Kasumi-1 (cell line): ENCODE data around the gene EMP1.

ENCODE experiments used
- DNase-seq, 2 experiments: peaks; one replicate each; lab custom pipeline; 2025; lab: John Stamatoyannopoulos, UW

EMP1 gene

DNA sequence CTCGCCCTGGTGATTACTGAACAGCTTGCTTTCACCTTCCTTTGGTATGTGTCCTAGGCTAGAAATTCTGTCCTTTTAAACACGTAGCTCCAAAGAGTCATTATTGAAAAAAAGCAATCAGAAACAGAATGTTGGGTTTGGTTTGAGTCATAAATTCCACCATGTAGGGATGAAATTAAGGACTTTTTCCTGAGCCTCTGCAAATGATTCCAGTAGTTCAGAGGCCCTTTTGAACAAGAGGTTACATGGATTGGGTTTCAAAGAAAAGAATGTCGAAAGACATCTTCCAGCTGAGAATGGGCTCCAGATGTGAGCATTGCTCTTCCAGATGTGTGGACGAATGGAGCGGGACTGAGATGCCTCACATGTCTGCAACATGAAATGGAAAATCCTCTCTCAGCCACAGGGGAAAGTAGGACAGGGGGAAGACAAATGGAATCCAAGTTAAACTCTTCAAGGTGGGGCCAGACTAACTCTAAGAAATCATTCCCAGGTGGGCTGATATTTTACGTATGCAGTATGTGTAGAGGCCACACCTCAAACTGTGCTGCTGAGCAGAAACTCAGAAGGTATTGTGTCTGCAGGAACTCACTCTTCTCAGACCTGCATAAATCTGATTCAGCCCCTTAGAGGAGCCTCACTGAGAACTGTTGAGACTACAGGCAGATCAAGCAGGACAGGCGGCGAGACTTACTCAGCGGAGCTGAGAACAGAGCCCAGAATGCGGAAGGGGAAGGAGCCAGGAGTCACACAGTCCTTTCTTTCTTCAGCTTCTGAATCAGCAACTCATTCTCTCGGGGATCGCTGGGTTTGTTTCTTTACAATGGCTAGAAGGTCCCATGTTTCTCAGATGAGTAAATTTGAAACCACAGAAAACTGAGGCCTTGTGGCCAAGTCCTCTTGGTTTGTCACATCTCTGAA, 23.3 kb upstream of the EMP1 start:
- no peak for DNase-seq

- DNase-seq: no peak
These were observed 21.0 kb upstream of the EMP1 start for GRCh38 chr12:13175499-13175898.

- no peak for DNase-seq
These were observed 20.3 kb upstream of the EMP1 start for GRCh38 chr12:13176256-13176655.

- no peak for DNase-seq
These were observed 19.2 kb upstream of the EMP1 start for GRCh38 chr12:13177373-13177772.

GRCh38 chr12:13177906-13178305, 18.6 kb upstream of the EMP1 start:
- no peak for DNase-seq

DNA sequence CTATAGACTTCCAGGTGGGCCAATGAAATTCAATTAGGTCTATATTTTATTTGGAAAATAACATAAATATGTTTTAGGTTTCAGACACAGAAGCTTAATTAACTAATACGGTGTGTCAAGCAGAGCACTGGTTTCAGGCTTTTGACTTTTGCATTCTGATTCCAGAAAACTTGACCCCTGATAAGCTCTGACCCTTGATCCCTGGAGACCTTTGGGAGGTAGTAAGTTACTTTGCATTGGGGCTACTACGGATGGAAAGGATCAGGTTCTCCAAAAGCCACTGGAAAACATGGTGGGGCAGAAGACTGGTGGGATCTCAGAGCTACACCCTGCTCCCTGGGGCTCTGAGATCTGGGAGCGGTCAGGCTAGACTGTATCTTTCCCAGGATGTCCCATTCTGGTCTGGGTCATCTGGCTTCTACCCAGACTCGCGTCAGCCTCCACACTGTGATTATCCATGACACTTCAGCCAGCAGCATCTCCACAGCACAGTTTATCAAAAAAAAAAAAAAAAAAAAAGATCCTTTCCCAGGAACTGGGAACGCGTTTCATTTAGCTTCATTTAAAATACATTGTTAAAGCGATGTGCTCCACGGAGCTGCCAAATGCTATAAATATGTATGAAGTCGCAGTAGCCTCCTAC, 17.8 kb upstream of the EMP1 start:
- no peak for DNase-seq

DNA sequence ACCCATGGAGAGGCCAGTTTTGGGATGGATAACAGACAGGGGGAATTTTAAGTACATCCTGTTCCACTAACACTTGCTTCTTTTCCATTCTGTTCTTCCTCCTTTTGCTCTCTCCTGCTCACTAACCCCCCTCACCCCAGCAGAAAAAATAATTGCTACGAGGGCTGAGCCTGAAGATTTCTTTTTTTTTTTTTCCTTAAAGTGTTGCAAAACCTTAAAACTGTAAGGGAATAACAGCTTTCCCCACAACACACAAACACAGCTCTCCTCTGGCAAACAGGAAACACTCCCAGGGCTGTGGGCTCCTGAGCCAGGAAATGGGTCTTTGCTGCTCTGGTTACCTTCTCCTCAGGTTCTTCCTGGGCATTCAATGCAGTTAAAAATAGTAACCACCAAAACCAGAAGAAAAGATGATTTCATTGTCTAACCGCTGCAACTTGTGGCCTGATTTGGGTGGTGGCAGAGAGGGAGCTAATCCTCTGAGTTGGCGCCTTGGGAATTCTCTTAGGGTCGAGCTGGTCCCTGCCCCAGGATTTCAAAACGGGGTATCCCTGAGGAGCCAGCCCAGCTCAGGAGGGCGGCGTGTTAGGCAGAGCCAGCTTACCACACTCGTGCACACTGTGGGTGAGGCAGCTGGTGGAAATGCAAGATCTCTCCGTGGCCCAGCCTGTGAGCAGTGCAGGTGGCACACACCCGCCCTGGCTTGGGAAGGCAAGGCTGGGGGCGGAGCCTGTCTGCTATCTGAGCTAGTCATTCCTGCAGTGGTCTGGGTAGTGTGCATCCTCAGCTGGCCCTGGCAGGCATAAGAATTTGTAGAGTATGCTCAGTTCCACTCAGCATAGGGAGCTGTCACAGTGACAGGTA, 17.1 kb upstream of the EMP1 start:
- DNase-seq: peak; percentile 35 to 52

DNA sequence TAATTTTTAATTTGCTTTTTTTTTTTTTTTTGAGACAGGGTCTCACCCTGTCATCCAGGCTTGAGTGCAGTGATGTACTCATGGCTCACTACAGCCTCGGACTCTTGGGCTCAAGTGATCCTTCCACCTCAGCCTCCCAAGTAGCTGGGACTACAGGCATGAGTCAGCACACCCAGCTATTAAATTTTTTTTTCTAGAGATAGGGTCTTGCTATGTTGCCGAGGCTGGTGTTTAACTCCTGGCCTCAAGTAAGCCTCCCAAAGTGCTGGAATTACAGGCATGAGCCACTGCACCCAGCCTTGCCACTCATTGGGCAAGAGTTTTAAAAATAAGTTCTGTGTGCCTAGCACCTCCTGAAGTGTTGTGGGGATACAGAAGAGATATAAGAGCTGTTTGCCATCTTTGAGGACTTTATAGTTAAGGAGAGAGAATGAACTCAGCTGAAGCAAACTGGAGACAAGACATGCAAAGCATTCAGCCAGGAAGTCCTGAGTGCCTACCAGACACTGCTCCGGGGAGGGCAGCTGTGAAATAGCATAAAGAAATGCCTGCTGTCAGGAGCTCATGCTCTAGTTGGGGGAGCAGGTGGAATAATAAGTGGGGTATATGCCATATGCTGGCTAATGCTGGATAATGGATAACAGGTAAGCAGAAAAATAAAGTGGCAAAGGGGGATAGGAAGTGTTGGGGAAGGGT, 15.0 kb upstream of the EMP1 start:
- DNase-seq: no peak

DNA sequence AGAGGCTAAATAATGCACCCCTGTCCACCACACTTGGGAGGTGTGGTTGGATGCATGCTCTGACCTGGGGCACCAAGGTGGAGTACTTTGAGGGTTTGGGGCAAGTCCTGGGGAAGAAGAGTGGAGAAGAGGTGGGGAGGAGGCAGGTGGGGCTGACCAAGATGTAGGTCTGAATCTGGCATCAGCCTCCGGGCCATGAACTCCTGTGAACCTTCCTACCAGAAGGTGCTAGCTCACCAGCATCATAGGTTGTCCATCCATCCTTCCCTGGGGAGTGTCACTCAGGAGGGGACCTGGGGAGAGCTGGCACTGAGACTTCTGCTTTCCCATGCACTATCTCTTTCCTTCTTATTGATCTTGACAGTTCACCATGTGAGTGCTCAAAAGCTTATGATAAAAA, 13.6 kb upstream of the EMP1 start:
- DNase-seq: no peak

DNA sequence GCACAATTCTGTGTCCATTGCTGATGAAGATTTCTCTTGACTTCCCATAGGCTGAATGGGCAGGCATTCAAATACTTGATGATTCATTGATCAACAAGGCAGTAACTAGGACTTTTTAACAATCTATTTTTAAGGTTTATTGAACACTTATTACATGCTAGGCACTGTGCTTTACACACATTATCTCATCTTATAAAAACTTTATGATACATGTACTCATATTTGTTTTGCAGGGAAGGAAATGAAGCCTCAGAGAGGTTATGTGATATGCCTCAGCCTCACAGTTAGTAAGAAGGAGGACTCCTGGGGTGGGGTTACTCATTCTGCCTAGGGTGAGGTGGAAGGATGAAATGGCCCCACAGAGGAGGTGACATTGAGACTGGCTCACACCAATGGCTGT, 12.9 kb upstream of the EMP1 start:
- DNase-seq: no peak

DNA sequence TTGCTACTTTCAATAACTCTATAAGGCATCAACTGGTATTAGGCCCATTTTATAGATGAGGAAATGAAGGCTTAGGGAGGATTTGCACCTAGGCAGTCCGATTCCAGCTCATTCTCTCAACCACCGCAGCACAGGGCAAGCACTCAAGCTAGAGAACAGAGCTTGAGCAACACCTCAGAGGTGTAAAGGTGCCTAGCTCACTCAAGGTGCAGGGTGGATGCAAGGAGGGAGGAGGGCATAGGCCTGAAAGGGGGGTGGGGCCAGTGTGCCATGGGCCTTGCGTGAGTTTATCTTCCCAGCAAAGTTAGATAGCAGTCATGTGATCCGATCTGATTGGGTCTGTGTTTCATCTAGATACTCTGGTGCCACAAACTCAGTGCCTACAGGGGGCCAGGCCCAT, 10.2 kb upstream of the EMP1 start:
- no peak for DNase-seq

DNA sequence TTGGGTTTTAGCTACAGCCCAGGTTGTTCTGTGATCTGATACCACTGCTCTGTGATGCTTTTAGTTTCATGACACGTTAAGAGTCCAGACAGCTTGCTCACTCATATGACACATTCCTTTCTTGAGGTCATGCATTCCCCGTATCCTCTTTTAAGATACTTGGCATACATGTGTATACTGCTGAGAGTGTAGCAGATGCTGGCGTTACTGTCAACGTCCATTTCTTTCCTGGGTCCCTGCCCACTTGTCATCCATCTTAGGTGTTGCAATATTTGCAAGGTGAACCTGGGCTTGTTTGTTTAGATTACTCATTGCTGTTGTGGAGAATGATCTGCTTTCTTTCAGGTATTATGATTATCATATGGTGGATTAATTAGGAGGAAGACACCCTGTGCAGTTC, 9.1 kb upstream of the EMP1 start:
- no peak for DNase-seq

- no peak for DNase-seq
These were observed 7.3 kb upstream of the EMP1 start for GRCh38 chr12:13189264-13189663.

GRCh38 chr12:13190275-13190674, 6.3 kb upstream of the EMP1 start:
- DNase-seq: no peak

DNA sequence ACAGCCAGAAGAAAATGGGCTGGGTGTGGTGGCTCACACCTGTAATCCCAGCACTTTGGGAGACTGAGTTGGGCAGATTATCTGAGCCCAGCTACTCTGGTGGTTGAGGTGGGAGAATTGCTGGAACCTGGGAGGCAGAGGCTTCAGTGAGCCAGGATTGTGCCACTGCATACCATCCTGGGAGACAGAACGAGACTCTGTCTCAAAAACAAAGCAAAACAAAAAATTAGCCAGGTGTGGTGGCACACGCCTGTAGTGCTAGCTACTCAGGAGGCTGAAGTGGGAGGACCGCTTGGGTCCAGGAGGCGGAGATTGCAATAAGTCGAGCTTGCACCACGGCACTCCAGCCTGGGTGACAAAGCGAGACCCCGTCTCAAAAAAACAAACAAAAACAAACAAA, 3.8 kb upstream of the EMP1 start:
- DNase-seq: no peak

- DNase-seq: no peak
These were observed 2.9 kb upstream of the EMP1 start for GRCh38 chr12:13193505-13194231.

DNA sequence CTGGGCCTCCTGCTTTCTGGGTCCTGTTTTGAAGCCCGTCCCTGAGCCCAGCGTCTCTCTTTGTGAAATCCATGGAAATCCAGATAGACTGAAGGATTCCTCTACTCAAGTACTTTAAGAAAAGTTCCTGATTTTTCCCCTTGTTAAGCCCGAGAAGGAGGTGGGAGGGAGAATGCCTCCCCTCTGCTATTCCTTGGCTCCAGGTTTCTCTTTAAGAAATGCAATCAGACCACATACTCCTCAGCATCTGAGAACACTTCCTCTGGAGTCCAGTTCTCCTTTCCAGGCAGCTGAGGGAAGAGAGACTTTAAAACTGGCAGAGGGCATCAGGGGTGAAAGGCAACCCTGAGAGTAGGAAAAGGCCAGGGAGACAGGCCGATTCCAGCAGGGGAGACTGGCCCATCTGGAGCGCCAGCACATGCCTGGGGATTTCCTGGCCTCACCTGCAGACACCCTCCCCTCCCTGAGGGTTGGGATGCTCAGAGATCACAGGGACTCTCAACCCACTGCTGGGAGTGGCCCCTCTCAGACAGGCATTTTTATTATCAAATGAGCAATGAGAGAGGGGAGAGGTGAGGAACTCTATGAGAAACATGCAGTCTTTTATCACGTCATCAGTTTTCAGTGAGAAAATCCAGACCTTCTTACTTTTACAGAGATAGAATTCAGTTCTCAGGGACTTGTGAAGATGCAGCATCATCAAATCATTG, 2.0 kb upstream of the EMP1 start:
- no peak for DNase-seq

DNA sequence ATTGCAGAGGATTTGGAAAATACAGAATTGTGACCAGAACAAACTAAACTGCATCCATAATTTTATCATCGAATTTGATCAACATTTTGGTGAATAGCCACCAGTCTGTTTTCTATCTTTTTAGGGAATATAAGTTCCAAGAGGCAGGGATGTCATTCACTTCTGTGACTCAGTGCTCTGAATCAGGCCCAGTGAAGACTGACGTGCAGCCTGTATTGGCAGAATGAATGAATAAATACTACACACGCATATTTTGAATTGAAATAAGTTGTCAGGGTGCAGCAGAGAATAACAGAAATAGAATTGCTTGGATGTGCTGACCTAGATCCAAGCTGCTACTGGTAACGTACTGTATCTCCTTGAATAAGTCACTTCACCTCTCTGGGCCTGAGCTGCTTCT, 1.3 kb upstream of the EMP1 start:
- no peak for DNase-seq

DNA sequence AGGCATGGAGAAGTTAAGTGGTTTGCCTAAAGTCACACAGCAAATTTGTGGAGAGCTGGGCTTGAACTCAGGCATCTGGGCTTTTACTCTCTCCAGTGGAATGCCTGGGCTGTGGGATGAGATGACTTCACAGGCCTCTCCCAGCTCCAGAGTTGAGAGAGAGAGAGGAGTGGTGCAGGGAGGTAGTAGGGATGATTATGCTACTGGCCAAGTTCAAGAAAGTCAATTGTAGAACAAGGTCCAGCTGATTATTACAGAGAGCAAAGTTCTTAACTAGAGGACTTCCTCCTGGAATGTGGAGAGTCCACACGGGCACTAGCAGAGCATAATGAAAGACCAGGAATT, 769 bp upstream of the EMP1 start:
- no peak for DNase-seq

- DNase-seq: no peak
These were observed 506 bp downstream of the EMP1 start for GRCh38 chr12:13197032-13197431.
